DMS153 treated with DMSO at 0.1 percent for 48 hours (cell line): Measurements from ENCODE around the gene ZBTB45.
"Not testable (repeated sequence)": the region's sequence is repeated elsewhere in the genome, so short reads cannot be mapped to it uniquely, and the experiment has no call there.

Experiments used
- DNase-seq: peaks from one replicate; lab custom pipeline; 2025; ENCODE audit not compliant: unreplicated experiment; lab: John Stamatoyannopoulos, UW

ZBTB45 gene

DNA sequence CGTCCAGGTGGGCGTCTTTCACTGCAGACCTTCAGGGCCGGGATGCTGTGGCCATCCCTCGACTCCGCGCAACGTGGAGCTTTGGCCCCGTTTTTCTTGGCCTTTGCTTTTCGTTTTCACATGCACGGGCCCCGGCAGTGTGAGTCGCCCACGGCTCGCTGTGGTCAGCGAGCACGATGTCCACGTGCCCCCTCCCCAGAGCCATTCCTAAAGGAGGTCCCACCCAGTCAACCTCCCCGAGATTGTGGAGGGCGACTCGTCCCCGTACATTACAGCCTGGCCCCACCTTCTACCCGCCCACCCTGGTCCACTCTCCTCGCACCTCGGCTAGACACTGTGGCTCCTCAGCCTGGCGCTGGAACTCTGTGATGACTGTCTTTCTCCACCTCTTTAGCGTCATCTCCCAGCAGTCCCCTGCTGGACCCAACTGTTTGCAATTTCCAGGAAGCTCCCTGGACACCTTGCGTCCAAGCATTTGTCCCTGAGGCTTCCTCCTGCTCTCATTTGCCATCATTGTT, 43.1 kb downstream of the ZBTB45 start:
- DNase-seq, result no peak

DNA sequence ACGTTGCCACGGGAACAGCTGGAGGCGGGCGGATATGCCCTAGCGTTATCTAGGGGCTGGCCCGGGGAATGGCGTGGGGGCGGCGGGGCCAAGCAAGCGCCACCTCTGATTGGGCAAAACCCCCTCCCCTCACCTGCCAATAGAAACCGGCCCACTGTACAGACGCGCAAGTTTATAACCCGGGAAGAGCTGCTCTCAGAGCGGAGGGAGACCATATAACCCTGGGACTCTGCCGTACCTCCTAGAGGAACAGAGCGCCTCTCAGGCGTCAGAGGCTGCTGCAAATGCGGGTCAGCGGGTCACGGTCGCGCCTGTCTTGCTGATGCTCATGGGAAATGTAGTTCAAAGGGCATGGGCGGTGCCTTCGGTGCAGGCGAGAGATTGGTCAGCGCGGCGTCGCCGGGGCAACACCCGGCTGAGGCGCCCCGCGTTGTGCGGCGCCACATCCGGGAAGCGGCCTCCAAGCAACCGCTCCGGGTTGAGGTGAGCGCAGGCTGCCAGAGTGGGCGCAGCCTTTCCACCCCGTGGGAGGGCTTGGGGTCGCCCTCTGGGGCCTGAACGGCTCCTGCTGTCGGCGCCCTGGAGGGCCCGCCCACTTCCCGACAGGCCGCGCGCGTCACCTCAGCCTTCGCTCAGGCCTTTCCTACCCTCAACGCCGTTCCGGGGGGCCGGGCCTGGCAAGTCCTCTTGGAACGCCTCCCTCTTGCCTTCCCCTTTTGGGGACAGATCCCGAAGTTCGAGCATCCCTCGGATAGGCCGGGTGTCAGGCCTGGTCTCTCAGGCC, 43.7 kb downstream of the ZBTB45 start, which contains the start of gene ZNF446:
Gene ZNF446, plus strand, starts transcription at position 639 of the 784 bp plus-strand sequence. CDS start 867 bp downstream, outside the sequence.
- peak; percentile 91 for DNase-seq

DNA sequence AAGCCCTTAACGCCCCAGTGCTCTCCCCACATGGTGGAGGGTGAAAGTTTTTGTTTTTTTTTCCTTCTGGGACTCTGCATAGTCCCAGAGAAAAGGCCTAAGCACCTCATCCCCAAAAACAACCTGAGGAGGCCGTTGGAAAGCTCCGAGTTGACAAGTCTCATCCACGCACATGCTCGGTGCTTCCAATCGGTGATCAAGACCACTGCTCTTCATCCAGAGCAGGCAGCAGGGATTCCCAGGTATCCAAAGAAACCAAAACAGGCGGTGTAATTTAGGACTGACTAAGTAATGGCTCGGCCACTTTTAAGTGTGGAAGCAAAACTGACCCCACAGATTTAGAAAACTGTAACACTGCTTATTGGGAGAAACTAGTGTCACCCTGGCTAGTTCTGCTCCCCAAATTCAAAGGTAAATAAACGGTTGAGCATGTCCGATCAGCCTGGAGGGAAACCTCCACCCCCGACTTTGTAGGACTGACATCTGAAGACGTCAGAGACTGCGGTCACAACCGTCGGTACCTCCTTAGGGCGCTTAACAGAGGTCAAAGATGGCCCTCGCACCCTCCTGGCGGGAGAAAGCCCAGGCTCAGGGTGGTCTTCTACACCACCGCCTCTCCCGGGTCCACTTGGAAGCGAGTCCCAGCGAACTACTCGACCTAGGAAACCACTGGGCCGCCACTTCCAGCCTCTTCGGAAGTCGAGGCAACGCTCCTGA, 44.5 kb downstream of the ZBTB45 start:
- no peak for DNase-seq

DNA sequence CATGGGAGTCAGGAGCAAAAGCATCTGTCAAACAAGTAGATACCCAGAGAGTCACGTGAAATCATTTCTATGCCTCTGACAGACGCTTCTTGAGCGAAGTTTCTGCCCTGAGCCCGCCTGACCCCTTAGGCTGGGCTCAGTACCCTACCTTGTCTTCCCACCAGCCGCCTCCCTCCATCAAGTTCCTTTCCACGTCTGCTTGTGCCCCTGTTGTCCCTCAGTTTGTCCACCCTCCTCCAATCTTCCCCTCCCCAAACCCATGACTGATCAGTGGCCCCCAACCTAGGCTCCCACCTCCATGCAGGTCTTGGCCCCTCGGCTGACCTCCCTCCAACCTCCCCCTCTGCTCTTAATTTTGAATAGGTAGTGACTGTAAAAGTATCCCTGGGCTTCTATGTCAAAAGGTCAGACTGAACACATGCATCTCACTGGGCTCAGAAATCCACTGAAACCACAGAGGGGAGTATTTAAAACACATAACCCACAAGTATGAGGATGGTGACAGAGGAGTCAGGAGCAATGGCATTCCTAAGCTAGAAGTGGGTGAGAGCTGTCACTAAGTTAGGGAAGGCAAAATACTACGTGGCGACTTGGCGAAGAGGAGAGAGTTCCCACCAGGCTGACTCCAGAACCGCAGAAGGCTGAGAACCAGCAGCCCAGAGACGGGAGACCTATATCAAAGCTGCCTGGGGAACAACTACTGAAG, 45.2 kb downstream of the ZBTB45 start:
- DNase-seq, result no peak

DNA sequence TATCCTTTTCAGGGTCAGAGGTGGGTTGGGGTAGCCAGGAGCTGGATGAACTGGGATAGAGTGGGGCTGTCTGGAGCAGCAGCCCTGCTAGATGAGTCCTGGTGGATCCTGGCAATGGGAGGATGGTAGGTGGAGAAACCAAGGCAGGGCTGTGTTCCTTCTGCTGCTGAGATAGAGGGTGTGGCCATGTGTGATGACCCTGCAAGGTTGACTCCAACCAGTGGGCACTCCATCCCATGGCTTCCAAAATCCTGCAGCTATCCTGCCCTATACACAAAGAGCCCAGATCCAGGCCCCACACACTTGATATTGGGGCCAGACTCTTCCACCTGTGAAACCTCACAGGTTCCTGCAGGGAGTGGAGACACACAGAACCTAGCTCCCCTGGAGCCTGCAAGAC, 45.8 kb downstream of the ZBTB45 start:
- DNase-seq, result no peak

DNA sequence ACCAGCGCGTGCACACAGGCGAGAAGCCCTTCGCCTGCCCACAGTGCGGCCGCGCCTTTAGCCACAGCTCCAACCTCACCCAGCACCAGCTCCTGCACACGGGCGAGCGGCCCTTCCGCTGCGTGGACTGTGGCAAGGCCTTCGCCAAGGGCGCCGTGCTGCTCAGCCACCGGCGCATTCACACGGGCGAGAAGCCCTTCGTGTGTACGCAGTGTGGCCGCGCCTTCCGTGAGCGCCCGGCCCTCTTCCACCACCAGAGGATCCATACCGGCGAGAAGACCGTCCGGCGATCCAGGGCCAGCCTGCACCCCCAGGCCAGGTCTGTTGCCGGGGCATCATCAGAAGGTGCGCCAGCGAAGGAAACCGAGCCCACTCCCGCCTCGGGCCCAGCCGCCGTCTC, 47.9 kb downstream of the ZBTB45 start:
- DNase-seq, result no peak

DNA sequence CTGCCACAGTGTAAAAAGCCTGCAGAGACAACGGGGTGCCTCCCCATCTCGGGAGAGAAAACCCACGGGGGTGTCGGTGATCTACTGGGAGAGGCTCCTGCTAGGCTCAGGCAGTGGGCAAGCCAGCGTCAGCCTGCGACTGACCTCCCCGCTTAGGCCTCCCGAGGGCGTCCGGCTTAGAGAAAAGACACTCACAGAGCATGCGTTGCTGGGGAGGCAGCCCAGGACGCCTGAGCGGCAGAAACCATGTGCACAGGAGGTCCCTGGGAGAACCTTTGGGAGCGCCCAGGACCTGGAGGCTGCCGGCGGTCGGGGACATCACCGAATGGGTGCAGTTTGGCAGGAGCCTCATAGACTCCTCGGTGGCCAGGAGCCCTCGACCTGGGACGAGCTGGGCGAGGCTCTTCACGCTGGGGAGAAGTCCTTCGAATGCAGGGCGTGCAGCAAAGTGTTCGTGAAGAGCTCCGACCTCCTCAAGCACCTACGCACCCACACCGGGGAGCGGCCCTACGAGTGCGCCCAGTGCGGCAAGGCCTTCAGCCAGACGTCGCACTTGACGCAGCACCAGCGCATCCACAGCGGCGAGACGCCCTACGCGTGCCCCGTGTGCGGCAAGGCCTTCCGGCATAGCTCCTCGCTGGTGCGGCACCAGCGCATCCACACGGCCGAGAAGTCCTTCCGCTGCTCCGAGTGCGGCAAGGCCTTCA, 48.6 kb downstream of the ZBTB45 start:
- not testable (repeated sequence) for DNase-seq

DNA sequence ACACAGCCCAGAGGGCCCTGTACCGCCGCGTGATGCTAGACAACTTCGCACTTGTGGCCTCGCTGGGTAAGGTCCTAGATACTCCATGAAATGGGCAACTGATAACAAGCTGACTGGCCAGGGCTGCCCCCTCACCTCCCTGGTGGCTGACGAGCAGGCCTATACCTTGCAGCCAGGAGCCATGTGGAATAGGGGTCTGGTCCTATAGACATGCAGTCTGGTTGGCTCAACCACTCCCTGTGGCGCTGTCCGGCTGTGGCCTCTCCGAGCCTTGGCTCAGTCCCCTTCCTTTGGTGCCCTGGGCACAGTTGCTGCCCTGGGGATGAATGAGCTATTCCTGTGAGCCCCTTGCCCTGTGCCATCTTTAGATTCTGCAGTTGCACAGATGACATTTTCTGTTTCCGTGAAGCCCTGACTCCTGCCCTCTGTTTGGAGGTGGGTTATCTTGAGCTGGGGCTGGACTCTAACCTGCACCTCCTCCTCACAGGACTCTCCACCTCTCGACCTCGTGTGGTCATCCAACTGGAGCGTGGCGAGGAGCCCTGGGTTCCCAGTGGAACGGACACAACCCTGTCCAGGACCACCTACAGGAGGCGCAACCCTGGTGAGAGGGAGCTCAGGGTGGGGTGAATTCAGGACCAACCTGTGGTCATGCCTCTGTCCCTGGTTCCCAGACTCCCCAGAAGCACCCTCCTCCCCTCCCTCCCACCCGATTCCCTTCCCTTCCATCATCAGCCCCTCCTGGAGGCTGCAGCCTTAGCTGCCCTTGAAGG, 50.2 kb downstream of the ZBTB45 start:
- DNase-seq, result no peak

DNA sequence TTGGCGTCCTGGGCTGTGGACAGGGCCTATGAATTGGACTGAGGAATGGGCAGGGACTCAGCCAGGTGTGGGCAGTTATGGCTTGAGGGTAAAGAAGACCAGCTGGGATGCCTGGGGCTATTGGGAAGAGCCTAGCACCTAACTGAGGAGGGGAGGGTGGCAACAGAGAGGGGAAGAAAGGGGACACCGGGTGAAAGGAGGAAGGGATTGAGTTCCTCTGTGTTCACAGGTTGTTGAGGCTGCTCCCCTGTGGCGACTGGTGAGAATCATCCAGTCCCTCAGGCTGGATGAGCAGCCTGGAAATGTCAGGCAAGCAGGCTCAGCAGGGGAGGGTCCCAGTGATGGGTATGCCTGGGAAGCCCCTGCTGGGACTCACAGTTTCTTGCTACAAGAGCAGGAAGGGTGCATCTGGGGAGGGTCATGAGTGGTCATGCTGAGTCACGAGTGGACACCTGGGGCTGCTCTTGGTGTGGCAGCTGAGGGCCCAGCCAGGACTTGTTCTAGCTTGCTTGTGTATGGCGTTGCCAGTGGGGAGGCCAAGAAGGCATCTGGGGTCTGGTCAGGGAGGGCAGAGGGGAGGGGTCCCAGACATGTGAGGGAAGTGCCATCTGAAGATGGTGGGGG, 51.3 kb downstream of the ZBTB45 start:
- no peak for DNase-seq

DNA sequence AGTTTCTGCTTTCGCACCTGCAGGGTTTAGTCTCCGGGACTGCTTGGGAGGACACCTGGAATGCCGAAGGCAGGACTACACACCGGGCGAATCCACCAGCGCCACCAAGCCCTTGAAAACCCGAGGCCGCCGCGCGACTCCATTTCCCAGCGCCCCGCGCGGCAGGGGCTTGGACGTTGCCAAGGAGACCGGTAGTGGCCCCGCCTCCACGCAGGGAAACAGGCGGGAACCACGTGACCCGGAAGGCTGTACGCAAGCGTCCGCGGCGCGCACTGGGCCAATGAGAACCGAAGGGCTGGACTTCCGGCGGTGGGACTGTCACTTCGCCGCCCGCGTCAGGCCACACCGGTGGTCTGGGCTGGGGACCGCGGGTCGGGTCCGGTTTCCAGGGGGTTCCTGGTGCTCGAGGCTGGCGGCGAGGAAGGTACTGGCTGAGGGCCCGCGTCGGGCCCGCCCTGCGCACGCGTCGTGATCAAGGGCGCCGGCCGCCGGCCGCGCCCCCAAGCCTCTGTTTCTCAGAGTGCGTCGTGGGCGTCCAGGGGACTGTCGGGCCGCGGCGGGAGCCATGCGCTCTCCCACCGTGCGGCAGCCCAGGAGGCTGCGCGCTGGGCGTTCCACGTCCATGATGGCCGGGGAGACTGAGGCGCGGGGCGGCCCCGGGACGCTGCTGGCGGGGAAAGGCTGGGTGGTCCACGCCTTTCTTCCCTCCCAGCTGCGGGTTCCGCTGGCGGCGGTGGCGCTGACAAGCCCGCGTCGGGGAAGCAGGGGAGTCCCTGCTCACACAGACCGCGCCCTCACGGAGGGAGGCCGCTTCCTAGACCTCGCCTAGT, 52.6 kb downstream of the ZBTB45 start, which contains the start of gene ZNF324:
Gene ZNF324, plus strand, starts transcription at position 321 of the 830 bp plus-strand sequence. CDS start 2,106 bp downstream, outside the sequence.
- DNase-seq, result peak; percentile 96

DNA sequence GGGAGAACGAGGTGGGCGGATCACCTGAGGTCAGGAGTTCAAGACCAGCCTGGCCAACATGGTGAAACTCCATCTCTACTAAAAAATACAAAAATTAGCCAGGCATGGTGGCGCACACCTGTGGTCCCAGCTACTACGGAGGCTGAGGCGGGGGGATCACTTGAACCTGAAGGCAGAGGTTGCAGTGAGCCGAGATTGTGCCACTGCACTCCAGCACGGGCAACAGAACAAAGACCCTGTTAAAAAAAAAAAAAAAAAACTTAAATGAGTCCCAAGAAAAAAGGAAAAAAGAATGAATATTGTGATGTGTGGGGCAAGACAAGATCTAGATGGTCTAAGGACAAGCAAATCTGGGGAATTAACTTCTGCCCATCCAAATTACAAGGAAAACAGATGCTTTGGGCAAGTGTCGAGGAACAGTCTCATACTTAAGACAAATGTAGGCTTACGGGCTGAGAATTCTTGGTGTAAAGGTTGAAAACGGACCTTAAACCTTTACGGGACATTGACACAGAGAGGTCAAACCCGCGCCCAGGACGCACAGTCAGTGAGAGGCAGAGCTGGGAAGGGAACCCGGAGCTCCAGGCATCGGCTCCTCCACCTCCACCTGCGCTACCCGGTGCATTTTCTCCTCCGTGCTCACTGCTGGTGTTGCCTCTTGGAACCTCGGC, 53.4 kb downstream of the ZBTB45 start:
- DNase-seq, result no peak
